HepG2 (cell line): Measurements from ENCODE around the gene PIP5KL1. TPM values are rescaled to one million over a fixed set of nuclear protein-coding genes. Genes with fewer than 3 reads are reported as not detected.
A peak's percentile ranks its signal among the peaks of the same experiment; 100 is the strongest.

Experiments used
- ATAC-seq: fragments of 200-7000 bp; cut with Tn5 transposase; 3 replicates; pipeline ENCODE4 v1.9.1; 2020; ENCODE audit warnings: mild to moderate bottlenecking, moderate library complexity
- BruUV-seq: library from RNA; stranded (reverse); fragments of 400-500 nt; replicated peaks from 2 replicates; lab custom pipeline; 2021; lab: Mats Ljungman, UMichigan
- CTCF ChIA-PET: fragments of 300-600 bp; formaldehyde crosslinking; extraction: SDS; loops from one replicate; lab custom pipeline; 2021; ENCODE audit warnings: low total read pairs, inconsistent platforms, low intra/inter-chr PET ratio; lab: Yijun Ruan, JAX
- POLR2A ChIA-PET: fragments of 350-600 bp; sonication (Branson Sonifier 250); formaldehyde crosslinking; loops from one replicate; lab custom pipeline; 2020; ENCODE audit warnings: antibody characterized with exemption, inconsistent platforms; lab: Yijun Ruan, JAX
- DNase-seq: peaks from one replicate; pipeline ENCODE4 v3.0.0-alpha.2; 2015; ENCODE audit warnings: low spot score
- FAIRE-seq: peaks from 3 replicates; lab custom pipeline; 2011; peaks lifted over from hg19 to GRCh38; lab: Jason Lieb, UNC
- H2AFZ ChIP-seq: one replicate; pipeline ENCODE4 v1.6.1; 2011; ENCODE audit warnings: low read length, inconsistent platforms
- H3K27ac ChIP-seq: fragments of 300-600 bp; 3 replicates; pipeline ENCODE4 v1.8.0; 2011; ENCODE audit warnings: mixed run types, mild to moderate bottlenecking, mixed read lengths, low read length, inconsistent platforms; ENCODE audit not compliant: insufficient read depth; ENCODE audit errors: extremely low read length
- H3K27me3 ChIP-seq, 2 experiments: fragments of 200-600 bp in 1 of 2; 2 replicates in 1 of 2; 3 replicates in 1 of 2; pipeline versions ENCODE4 v1.6.0 to v1.8.0; 2011; ENCODE audit warnings: low read length in 2 of 2, mild to moderate bottlenecking in 2 of 2, moderate library complexity in 2 of 2, inconsistent platforms in 1 of 2; ENCODE audit not compliant: insufficient read depth in 2 of 2, control insufficient read depth in 1 of 2
- H3K36me3 ChIP-seq, 2 experiments: fragments of 200-600 bp in 1 of 2; replicated peaks in 1 of 2; 2 replicates in 1 of 2; 3 replicates in 1 of 2; pipeline versions ENCODE4 v1.5.1 to v1.8.0; 2011; ENCODE audit warnings: low read length in 2 of 2, inconsistent platforms in 1 of 2; ENCODE audit not compliant: insufficient read depth in 2 of 2, control insufficient read depth in 1 of 2
- H3K4me1 ChIP-seq: 2 replicates; pipeline ENCODE4 v1.5.1; 2012; ENCODE audit warnings: low read length, inconsistent platforms; ENCODE audit not compliant: insufficient read depth
- H3K4me2 ChIP-seq: 2 replicates; pipeline ENCODE4 v1.6.0; 2011; ENCODE audit warnings: low read depth, low read length, inconsistent platforms
- H3K4me3 ChIP-seq, 3 experiments: fragments of 200-600 bp in 1 of 3; sonication (generic), shearing (Covaris generic) in 1 of 3; replicated peaks in 1 of 3; 2 replicates each; pipeline ENCODE4 v1.5.1; 2011 to 2016; ENCODE audit warnings: low read length in 3 of 3, inconsistent platforms in 2 of 3, low read depth in 2 of 3, mild to moderate bottlenecking in 2 of 3, control low read depth in 1 of 3, mixed read lengths in 1 of 3; ENCODE audit not compliant: insufficient read depth in 1 of 3
- H3K79me2 ChIP-seq: one replicate; pipeline ENCODE4 v1.6.1; 2011; ENCODE audit warnings: low read length, inconsistent platforms; ENCODE audit not compliant: insufficient read depth
- H3K9ac ChIP-seq: 2 replicates; pipeline ENCODE4 v1.6.0; 2011; ENCODE audit warnings: mild to moderate bottlenecking, low read depth, low read length, inconsistent platforms; ENCODE audit not compliant: insufficient read depth
- H3K9me3 ChIP-seq: 2 replicates; pipeline ENCODE4 v1.5.1; 2012; ENCODE audit warnings: mild to moderate bottlenecking, low read length
- H4K20me1 ChIP-seq: 2 replicates; pipeline ENCODE4 v1.6.0; 2011; ENCODE audit warnings: inconsistent platforms, mild to moderate bottlenecking, low read length, moderate library complexity; ENCODE audit not compliant: insufficient read depth
- DDIT3 ChIP-seq: sonication (generic); formaldehyde crosslinking; IDR thresholded peaks from 2 replicates; pipeline ENCODE4 v1.4.0; 2020; ENCODE audit warnings: mild to moderate bottlenecking, missing genetic modification reagents
- IRX3 ChIP-seq: sonication (generic); formaldehyde crosslinking; IDR thresholded peaks from 2 replicates; pipeline ENCODE4 v1.8.1; 2023; ENCODE audit warnings: mild to moderate bottlenecking, low read depth, missing genetic modification reagents, borderline replicate concordance
- KDM5B ChIP-seq: sonication (generic); formaldehyde crosslinking; IDR thresholded peaks from 2 replicates; pipeline ENCODE4 v1.4.0; 2020; ENCODE audit warnings: missing genetic modification reagents, mild to moderate bottlenecking, borderline replicate concordance
- MAX ChIP-seq: IDR thresholded peaks from 2 replicates; pipeline ENCODE4 v1.6.1; 2012; ENCODE audit warnings: inconsistent platforms
- NR1H2 ChIP-seq: sonication (generic); formaldehyde crosslinking; IDR thresholded peaks from 2 replicates; pipeline ENCODE4 v1.8.1; 2022; ENCODE audit warnings: low read depth, missing genetic modification reagents, borderline replicate concordance
- RARA ChIP-seq: IDR thresholded peaks from 2 replicates; pipeline ENCODE4 v1.6.1; 2016; ENCODE audit warnings: missing genetic modification reagents, missing compliant biosample characterization
- RORA ChIP-seq: sonication (generic); formaldehyde crosslinking; IDR thresholded peaks from 2 replicates; pipeline ENCODE4 v1.5.0; 2020; ENCODE audit warnings: mild to moderate bottlenecking, missing genetic modification reagents, moderate library complexity
- SIN3A ChIP-seq: IDR thresholded peaks from 2 replicates; pipeline ENCODE4 v1.6.1; 2011; ENCODE audit warnings: low read depth, mild to moderate bottlenecking, control low read depth, low read length, borderline replicate concordance
- ZBTB38 ChIP-seq: sonication (generic); formaldehyde crosslinking; IDR thresholded peaks from 2 replicates; pipeline ENCODE4 v1.5.1; 2020; ENCODE audit warnings: mild to moderate bottlenecking, missing genetic modification reagents
- ZNF556 ChIP-seq: sonication (generic); formaldehyde crosslinking; IDR thresholded peaks from 2 replicates; pipeline ENCODE4 v1.4.0; 2020; ENCODE audit warnings: mild to moderate bottlenecking, missing genetic modification reagents, borderline replicate concordance
- ZNF784 ChIP-seq: sonication (generic); formaldehyde crosslinking; IDR thresholded peaks from 2 replicates; pipeline ENCODE4 v1.5.1; 2020; ENCODE audit warnings: missing genetic modification reagents, mild to moderate bottlenecking, borderline replicate concordance
- WGBS: methylation state at CpG from one replicate; pipeline ENCODE4 v1.1.6; 2017; ENCODE audit warnings: low lambda C conversion rate; 5-methylcytosine and 5-hydroxymethylcytosine counted together
- in situ Hi-C: cut with HindIII; loops from 2 replicates; pipeline ENCODE4 v1.10.0; 2017; ENCODE audit warnings: low pct_unique_long_range_greater_than_20kb; ENCODE audit not compliant: extremely low pct_ligation_motif_present
- intact Hi-C: fragments of 100-400 bp; cut with micrococcal nuclease; formaldehyde crosslinking; loops from one replicate; pipeline ENCODE4 v1.10.0; 2022; ENCODE audit not compliant: unreplicated experiment
- polyA plus RNA-seq, 8 experiments: library from polyadenylated mRNA; depleted of rRNA in 3 of 8; stranded (reverse) in 7 of 8; unstranded in 1 of 8; fragments of >200 nt; fragmentation: Illumina TruSeq in 4 of 8; extraction: Trizol in 4 of 8; gene quantifications; 2 replicates each; pipeline versions ENCODE4 v1.2.1 to v1.2.3, GENCODE V29; 2011 to 2016; ENCODE audit warnings: low read depth in 4 of 8, missing spikeins in 1 of 8, mixed read lengths in 1 of 8; ENCODE audit not compliant: insufficient read depth in 1 of 8
- total RNA-seq, 5 experiments: library from RNA; depleted of rRNA; stranded (reverse); fragments of >200 nt; fragmentation: Illumina TruSeq; extraction: Trizol; gene quantifications; 2 replicates each; pipeline ENCODE4 v1.2.3, GENCODE V29; 2016; ENCODE audit warnings: low read depth in 1 of 5

PIP5KL1 gene
- total and polyA plus RNA-seq, 2 of the 13 experiments (the other 11 are each of a cell fraction or from before 2014, with no cell fraction given), result 0.20 to 0.49 TPM

- TF ChIP-seq ZNF784 (CRISPR knock-in tag) (no peak), RARA (no peak), NR1H2 (no peak), SIN3A (no peak), MAX (0 out of 2 replicates have a peak, but pooled peaks have one; percentile 22), ZNF556 (CRISPR knock-in tag) (no peak)
Measured at GRCh38 chr9:127918183-127919107, 12.1 kb downstream of the PIP5KL1 start (continued).

- CTCF ChIA-PET, result no interaction called here
- intact Hi-C loops, result loop anchor here (2.0 to 5.0 kb wide), 2 partner anchors 15 to 115 kb away; partner anchors contain the start of gene FPGS
- Histone ChIP-seq H3K4me2 (peak overlapping the region; percentile 75), H3K27ac (no peak overlapping the region), H4K20me1 (no peaks in the 10 kb centered on the region), H3K79me2 (peaks cover 2% of the 10 kb centered on the region), H3K4me3 (peak overlapping the region in 2 of 3 experiments; percentile 25 to 65; a peak in 2 of 6 replicates), H3K4me1 (peaks cover 78% of the 10 kb centered on the region)
- in situ Hi-C loops, result loop anchor here (5.0 kb wide), 1 partner anchor 45 kb away; no protein-coding TSS in a partner anchor
- BruUV-seq, result no TSS peak
- DNase-seq (no peak), FAIRE-seq (no peak)
- 36% methylated on average over 6 of the region's 6 CpGs for WGBS
- TF ChIP-seq ZBTB38 (CRISPR knock-in tag) (no peak), DDIT3 (CRISPR knock-in tag) (no peak), RORA (CRISPR knock-in tag) (no peak), IRX3 (no peak), KDM5B (CRISPR knock-in tag) (no peak)
- TF ChIP-seq, all 625 proteins: peak for 0
- POLR2A ChIA-PET, result interaction anchor here (0.8 to 7.9 kb wide), 9 partner anchors 13 to 372 kb away, joined by 3 to 78 read pairs (median 6); partner anchors contain the start of genes AK1 and ST6GALNAC6
- no peak overlapping the region for H3K9ac ChIP-seq
- no peak for ATAC-seq
- no peaks in the 10 kb centered on the region for H3K27me3 ChIP-seq
- H2AFZ ChIP-seq, result no peak overlapping the region
- H3K9me3 ChIP-seq, result no peaks in the 10 kb centered on the region
- no peaks in the 10 kb centered on the region; a peak in 1 of 5 replicates for H3K36me3 ChIP-seq
Measured at GRCh38 chr9:127917603-127918002, 13.0 kb downstream of the PIP5KL1 start.
